Activated T-helper 2 cell treated with anti-CD3 and anti-CD28 coated beads, Interferon-gamma antibody, Interleukin-2, Interleukin-4, amounts not matched to agents 10 μg/mL and 5 μg/mL and 100 μg/mL, durations not matched to agents 14 hours and 24 hours and 36 hours (primary cell): ENCODE data around the gene OR7A5. TPM values are rescaled to one million over a fixed set of nuclear protein-coding genes. Genes with fewer than 3 reads are reported as not detected.
"Not testable (repeated sequence)": the region's sequence is repeated elsewhere in the genome, so short reads cannot be mapped to it uniquely, and the experiment has no call there.

Experiments used
- DNase-seq: peaks from one replicate; pipeline ENCODE4 v3.0.0; 2021; ENCODE audit warnings: low spot score
- H3K27ac Mint-ChIP-seq: one replicate; pipeline ENCODE4 v1.8.0; 2021; ENCODE audit warnings: mixed read lengths
- H3K27me3 Mint-ChIP-seq: one replicate; pipeline ENCODE4 v1.8.0; 2021; ENCODE audit warnings: low read depth, mixed read lengths
- H3K36me3 Mint-ChIP-seq: one replicate; pipeline ENCODE4 v1.8.0; 2021; ENCODE audit warnings: low read depth, mixed read lengths
- H3K4me1 Mint-ChIP-seq: one replicate; pipeline ENCODE4 v1.8.0; 2021; ENCODE audit warnings: low read depth, mixed read lengths
- H3K4me3 Mint-ChIP-seq: one replicate; pipeline ENCODE4 v1.8.0; 2021; ENCODE audit warnings: low read depth, mild to moderate bottlenecking, moderate library complexity, mixed read lengths
- H3K9me3 Mint-ChIP-seq: one replicate; pipeline ENCODE4 v1.8.0; 2021; ENCODE audit warnings: mixed read lengths
- intact Hi-C: fragments of 100-400 bp; cut with micrococcal nuclease; formaldehyde crosslinking; loops from one replicate; pipeline ENCODE4 v1.15.1; 2023
- total RNA-seq: library from RNA; stranded (reverse); gene quantifications from 2 replicates; pipeline ENCODE4 v1.2.3, GENCODE V29; 2022

The OR7A5 gene
- total RNA-seq, 1 donor from 2014 or later, result not detected

DNA sequence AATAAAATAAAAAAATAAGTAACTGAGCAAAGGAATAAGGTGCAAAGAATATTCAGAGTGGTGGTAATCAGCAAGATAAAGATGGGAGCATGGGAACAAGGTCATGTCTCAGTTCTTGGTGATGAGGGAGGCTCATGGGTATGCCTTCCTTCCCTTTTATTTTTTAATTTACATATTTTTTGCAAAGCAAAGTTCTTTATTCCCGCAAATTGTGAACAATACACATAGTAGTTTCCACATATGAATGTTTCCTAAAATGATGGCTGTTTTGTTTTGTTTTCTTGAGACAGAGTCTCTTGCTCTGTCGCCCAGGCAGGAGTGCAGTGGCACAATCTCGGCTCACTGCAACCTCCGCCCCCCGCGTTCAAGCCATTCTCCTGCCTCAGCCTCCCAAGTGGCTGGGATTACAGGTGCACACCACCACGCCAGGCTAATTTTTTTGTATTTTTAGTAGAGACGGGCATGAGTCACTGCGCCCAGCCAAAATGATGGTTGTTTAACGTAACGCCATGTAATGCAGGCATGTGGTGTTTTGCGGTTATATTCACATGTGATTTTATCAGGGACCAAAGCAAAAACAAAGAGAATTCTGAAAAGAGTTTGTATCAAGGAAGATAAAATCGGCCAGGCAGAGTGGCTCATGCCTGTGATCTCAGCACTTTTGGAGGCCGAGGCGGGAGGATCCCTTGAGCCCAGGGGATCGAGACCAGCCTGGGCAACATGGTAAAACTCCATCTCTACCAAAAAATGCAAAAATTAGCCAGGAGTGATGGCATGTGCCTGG, 52.2 kb downstream of the OR7A5 start:
- Mint-ChIP-seq H3K27ac (no peak overlapping the region), H3K4me3 (no peak overlapping the region), H3K36me3 (no peaks in the 10 kb centered on the region), H3K27me3 (peaks cover 2% of the 10 kb centered on the region), H3K4me1 (peaks cover 18% of the 10 kb centered on the region), H3K9me3 (no peaks in the 10 kb centered on the region)
- DNase-seq, result no peak
- intact Hi-C loops, result loop anchor here (10.0 kb wide), 1 partner anchor 102 kb away; the partner anchor contains the start of gene OR7A17

DNA sequence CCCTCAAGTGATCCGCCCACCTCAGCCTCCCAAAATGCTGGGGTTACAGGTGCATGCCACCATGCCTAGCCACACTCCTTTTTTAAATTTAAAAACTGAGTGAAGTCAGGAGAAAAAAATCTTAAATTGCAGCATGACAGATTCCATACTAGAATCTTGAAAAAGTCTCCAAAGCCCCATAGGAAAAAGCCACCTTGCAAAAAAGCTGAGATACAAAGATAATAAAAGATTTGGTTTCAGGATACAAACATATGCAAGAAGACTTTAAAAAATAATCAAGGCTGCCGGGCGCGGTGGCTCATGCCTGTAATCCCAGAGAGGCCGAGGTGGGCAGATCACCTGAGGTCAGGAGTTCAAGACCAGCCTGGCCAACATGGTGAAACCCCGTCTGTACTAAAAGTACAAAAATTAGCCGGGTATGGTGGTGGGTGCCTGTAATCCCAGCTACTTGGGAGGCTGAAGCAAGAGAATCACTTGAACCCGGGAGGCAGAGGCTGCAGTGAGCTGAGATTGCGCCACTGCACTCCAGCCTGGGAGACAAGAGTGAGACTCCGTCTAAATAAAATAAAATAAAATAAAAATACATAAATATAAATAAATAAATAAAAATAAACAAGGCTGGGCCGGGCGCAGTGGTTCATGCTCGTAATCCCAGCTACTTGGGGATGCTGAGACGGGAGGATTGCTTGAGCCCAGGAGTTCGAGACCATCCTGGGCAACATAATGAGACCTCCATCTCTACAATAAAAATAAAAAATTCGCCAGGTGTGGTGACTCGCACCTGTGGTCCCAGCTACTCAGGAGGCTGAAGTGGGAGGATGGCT, 53.1 kb downstream of the OR7A5 start:
- not testable (repeated sequence) for H3K27me3 Mint-ChIP-seq, H3K36me3 Mint-ChIP-seq, H3K9me3 Mint-ChIP-seq, H3K4me3 Mint-ChIP-seq, H3K27ac Mint-ChIP-seq, DNase-seq
- intact Hi-C loops, result loop anchor here (10.0 kb wide), 1 partner anchor 103 kb away; the partner anchor contains the start of gene OR7A17
- peaks cover 19% of the 10 kb centered on the region for H3K4me1 Mint-ChIP-seq

DNA sequence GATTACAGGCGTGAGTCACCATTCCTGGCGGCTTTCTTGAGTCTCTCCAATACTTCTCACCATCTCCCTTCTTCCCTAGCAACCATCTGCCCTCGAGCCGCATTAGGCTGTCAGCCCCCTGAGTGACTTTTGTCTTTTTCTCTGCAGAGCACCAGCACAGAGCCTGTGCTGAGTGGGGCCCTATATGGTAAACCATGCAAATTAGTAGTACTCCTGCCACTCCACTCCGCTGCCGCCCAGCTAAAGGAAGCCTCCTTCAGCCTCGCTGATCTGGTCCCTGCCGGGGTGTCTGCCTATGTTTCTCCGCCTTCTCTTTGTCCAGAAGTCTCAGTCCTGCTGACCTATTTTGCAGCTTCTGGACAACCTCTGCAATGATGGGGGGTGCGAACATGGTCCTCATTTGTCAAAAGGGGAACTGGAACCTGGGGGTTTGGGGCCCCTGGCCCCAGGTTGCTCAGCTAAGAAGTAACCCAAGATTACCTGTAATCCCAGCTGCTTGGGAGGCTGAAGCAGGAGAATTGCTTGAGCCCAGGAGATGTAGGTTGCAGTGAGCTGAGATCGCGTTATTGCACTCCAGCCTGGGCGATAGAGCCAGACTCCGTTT, 54.3 kb downstream of the OR7A5 start:
- intact Hi-C loops, result loop anchor here (10.0 kb wide), 1 partner anchor 104 kb away; the partner anchor contains the start of gene OR7A17

DNA sequence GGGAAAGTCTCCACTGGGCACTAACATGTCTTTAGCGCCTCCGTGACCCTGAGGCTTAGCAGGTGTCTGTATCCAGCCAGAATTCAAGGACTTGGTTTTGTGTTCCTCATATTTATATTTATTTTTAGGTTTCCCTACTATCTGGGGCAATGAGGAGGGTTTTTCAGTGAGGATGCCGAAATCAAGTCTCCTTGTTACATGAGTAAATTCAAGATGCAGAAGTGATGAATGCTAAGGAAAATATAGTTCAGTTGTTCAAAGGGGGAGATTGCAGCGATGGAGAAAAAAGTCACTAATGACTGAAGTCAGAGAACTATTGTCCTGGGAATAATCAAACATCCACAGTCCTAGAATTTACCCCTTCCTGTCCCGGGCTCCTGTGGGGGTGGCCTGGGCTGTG, 55.8 kb downstream of the OR7A5 start:
- Mint-ChIP-seq H3K4me1 (peaks cover 12% of the 10 kb centered on the region), H3K9me3 (no peaks in the 10 kb centered on the region), H3K36me3 (no peaks in the 10 kb centered on the region), H3K4me3 (no peak overlapping the region), H3K27me3 (peaks cover 17% of the 10 kb centered on the region), H3K27ac (no peak overlapping the region)
- intact Hi-C loops, result no loop called here
- no peak for DNase-seq

More for the DNA sequence above, 54.3 kb downstream of the OR7A5 start:
- H3K9me3 Mint-ChIP-seq, H3K27ac Mint-ChIP-seq, DNase-seq, H3K36me3 Mint-ChIP-seq, H3K4me3 Mint-ChIP-seq: not testable (repeated sequence)
- peaks cover 15% of the 10 kb centered on the region for H3K27me3 Mint-ChIP-seq
- H3K4me1 Mint-ChIP-seq, result peaks cover 22% of the 10 kb centered on the region

DNA sequence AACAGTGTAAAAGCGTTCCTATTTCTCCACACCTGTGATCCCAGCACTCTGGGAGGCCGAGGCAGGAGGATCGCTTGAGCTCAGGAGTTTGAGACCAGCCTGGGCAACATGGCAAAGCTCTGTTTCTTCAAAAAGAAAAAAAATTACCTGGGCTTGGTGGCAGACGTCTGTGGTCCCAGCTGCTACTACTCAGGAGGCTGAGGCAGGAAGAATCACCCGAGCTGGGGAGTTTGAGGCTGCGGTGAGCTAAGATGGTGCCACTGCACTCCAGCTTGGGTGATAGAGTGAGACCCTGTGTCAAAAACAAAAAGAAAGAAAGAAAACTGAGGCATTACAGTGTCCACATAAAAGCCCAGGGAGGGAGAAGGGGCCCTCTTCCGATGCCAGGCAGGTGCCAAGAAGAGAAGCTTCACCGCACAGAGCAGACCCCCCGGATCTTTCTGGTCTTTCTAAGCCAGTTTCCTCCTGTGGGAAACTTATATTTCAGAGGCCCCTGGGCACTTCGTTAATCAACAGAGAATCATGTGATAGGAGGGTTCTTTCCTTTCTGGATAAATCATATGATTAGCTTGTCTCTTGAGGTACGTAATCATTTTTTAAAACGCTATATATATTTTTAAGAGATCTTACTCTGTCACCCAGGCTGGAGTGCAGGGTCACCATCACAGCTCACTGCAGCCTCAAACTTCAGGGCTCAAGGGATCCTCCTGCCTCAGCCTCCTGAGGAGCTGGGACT, 56.7 kb downstream of the OR7A5 start, which contains the start of gene ADGRE2:
TSS of gene ADGRE2 (minus strand) at position 451 of the 736 bp plus-strand sequence. CDS start 1,804 bp downstream, outside the sequence.
- intact Hi-C loops, DNase-seq, H3K9me3 Mint-ChIP-seq, H3K4me3 Mint-ChIP-seq, H3K27ac Mint-ChIP-seq, H3K36me3 Mint-ChIP-seq: not testable (repeated sequence)
- peaks cover 12% of the 10 kb centered on the region for H3K4me1 Mint-ChIP-seq
- H3K27me3 Mint-ChIP-seq, result peaks cover 17% of the 10 kb centered on the region

DNA sequence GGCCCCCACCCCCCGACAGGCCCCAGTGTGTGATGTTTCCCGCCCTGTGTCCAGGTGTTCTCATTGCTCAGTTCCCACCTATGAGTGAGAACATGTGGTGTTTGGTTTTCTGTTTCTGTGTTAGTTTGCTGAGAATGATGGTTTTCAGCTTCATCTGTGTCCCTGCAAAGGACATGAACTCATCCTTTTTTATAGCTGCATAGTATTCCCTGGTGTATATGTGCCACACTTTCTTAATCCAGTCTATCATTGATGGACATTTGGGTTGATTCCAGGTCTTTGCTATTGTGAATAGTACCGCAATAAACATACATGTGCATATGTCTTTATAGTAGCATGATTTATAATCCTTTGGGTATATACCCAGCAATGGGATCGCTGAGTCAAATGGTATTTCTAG, 57.3 kb downstream of the OR7A5 start:
- H3K4me3 Mint-ChIP-seq, intact Hi-C loops, H3K9me3 Mint-ChIP-seq, DNase-seq, H3K27ac Mint-ChIP-seq, H3K36me3 Mint-ChIP-seq: not testable (repeated sequence)
- peaks cover 11% of the 10 kb centered on the region for H3K4me1 Mint-ChIP-seq
- H3K27me3 Mint-ChIP-seq, result peaks cover 17% of the 10 kb centered on the region

Other genes starting within 250 kb of the OR7A5 start
- not detected in 2 replicates for gene ADGRE3, start 160.3 kb downstream of the OR7A5 start, total RNA-seq
- gene ZNF333, start 145.1 kb downstream of the OR7A5 start, total RNA-seq, result 13.0 and 13.8 TPM in 2 replicates
- gene ADGRE2, start 56.6 kb downstream of the OR7A5 start, total RNA-seq, result 2.7 and 3.6 TPM in 2 replicates
- not detected in 2 replicates for gene OR7C1, start within 50 bp of the OR7A5 start, total RNA-seq
- gene OR7A10, start 13.7 kb upstream of the OR7A5 start, total RNA-seq, result not detected in 2 replicates
- not detected in 2 replicates for gene OR7A17, start 50.9 kb upstream of the OR7A5 start, total RNA-seq
- not detected in 2 replicates for gene OR7C2, start 106.3 kb upstream of the OR7A5 start, total RNA-seq
- not detected in 2 replicates for gene SLC1A6, start 144.7 kb upstream of the OR7A5 start, total RNA-seq
- not detected in 2 replicates for gene CASP14, start 214.3 kb upstream of the OR7A5 start, total RNA-seq
- not detected in 2 replicates for gene OR1I1, start 247.0 kb upstream of the OR7A5 start, total RNA-seq